ENCODE results near the gene FAM174A.

Gene FAM174A

DNA sequence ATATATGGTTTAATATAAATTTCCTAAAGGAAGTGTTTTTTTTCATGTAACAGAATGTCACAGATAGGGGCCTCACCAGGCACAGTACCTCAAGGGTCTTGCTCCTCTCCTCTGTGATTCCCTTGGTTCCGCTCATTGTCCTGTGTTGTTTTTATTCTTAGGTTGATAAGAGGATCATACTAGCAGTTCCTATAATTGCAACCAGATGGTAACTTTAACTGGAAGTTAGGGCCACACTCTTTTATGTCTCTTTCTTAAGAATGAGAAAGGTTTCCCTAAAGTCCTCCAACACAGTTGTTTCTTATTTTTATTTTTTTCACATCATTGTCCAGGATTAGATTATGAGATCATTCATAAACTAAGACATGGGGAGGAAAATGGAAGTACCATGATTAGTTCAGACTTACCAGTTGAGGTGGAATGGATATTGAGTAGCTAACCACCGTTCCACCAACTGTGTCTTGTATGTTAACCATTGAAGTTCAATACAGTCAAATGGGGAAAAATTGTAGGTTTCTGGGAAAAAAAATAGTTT lies 41.1 kb downstream of the FAM174A start:
- DNase-seq, result no peak

DNA sequence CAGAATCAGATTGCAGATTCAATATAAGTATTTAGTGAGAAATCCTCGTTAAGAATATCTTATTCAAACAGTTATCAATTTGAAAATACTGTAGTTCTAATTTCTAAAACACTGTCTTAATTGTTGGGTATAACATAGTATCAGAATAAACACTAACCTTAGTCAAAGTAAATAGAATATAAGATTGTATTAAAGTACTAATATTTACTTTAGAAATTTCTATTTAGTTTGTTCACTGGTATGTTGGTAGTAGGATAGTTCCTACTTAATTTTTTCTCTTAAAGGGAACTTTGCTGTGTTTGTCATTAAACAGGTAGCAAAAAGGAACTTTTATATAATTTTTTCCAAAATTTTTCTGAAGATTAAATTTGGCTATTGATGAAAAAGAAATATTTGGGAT lies 42.3 kb downstream of the FAM174A start:
- no peak for DNase-seq

DNA sequence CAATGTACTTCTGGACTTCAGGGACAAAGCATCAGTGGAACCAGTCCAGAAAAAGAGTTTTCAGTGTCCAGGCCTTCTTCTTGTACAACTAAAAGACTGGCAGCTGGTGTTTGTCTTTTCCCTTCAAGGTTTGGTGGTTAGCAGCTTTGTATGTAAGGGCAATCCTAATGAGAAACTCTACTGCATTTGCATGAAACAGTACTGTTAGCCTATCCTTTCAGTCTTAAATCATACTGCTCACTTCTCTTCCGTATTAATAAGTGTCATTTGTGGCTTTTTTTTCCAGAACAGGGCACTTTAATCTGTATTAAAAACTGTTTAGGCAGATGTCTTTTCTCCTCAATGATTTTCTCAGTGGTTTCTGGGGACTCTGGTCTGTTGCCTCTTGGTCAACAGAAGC lies 48.9 kb downstream of the FAM174A start:
- no peak for DNase-seq

DNA sequence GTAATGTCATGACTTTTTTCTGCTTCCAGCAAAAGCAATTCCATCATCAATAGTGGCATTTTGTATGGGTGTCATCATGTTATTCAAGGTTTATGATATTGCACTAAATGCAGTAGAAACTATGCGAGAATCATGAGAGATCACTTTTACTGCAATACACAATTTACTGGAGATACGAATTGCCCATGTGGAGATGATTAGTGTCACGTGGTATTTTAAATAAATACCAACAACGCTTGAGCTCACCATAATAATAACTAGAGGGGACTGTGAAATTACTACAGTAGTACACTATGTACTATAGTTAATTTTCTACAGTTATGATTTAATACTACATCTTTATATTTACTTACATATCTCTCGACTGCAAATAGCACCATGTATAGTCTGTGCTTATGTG lies 49.7 kb downstream of the FAM174A start:
- no peak for DNase-seq

DNA sequence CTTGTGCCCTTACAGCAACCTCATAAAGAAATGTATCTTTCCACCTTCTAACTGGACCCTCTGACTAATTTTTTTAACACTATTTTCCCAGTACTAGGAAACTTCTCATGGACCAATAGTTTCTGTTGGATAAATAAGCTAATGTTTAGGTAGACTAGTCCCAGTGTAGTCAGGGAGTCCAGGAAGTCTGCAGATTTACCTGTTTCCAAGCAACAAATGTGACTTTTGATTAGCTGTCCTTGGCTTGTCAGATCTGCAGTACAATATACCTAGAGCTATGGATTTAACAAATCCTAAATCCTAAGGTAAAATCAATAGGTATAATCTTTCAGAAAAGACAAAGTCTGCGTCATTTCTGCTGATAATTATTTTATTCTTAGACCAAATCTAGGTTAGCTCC lies 55.7 kb downstream of the FAM174A start:
- no peak for DNase-seq

DNA sequence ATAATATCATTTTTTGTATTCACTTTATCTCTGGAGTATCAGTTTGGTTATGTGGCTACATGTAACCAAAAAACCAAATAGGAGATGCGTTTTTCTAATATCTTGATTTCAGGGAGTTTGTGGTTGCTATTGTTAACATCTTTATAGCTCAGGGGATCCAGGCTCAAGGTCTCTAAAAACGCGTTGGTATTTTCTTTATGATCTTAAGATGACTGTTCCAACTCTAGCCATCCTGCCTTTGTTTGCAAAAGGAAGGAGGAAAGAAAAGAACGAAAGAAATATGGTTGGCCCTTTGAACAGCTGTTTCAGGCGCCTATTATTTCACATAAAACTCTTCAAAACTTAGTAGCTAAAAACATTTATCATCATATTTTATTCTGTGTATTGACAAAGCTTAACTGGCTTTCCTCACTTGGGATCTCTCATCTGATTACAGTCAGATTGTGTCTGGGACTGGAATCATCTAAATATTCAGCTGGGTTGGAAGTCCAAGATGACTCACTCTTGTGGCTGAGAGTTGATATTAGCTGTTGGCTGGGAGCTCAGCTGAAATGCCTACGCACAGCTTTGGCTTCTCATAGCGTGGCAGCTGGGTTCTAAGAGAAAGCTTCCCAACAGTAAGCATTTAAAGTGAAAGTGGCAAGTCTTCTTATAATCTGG lies 60.1 kb downstream of the FAM174A start:
- DNase-seq, result peak; percentile 94

DNA sequence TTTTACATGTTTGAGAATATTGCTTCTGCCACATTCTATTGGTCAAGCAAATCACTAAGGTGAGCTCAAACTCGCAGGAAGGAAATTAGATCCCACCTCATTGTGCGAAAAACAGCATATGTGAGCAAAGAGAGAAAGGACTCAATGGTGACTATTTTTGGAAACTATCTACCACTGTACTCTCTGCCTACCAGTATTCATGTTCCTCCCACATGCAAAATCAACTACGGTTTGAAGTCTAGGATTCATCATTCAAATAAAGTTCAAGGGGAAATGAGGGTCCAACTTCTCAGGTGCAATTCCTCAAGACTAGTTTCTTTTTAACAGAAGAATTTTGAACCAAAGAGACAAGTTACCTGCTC lies 60.6 kb downstream of the FAM174A start:
- DNase-seq, result no peak

DNA sequence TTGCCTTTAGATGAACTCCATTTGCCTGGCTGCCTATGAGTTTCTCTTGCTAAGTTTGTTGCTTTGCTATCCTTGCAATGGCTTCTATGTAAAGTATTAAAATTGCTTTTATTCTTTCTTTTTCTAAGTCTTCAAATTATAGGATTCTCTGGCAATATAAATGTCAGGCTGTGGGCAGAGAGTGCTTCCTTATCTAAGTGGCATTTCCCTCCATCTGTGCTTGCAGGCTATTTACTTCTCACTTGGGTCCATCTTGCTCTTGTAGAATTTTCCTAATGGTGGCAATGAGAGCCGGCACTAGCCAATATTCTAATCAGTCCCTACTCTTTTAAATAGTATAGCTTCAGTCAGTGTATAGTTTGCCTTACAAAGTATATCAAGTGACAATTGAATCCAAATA lies 63.3 kb downstream of the FAM174A start:
- no peak for DNase-seq

DNA sequence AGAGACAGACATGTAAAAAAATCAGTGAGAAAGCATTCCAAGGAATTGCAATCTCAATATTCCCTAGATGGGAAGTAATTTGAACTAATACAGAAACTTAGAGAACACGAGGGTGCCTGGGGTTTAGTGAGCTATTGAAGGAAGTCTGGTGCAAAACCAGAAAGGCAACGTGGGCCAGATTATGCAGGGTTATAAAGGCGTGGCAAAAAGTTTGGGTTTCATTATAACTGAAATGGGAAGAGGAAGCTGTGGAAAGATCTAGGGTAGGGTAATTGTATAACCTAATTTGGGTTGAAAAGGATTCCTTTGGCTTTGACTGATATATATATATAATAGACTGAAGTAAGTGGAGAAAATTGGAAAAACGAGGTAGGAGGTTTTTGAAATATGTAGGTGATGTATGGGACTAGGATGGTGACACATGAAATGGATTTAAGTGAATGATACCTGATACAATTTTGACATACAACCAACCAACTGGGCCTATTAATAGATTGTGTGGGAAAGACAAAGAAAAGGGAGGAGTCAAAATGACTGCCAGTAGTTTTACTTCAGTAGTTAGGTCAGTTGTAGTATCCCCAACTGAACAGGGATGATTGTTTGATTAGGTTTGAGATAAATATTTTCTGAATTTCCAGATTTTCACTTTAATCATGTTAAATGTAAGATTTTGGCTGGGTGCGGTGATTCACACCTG lies 65.3 kb downstream of the FAM174A start:
- DNase-seq, result no peak

DNA sequence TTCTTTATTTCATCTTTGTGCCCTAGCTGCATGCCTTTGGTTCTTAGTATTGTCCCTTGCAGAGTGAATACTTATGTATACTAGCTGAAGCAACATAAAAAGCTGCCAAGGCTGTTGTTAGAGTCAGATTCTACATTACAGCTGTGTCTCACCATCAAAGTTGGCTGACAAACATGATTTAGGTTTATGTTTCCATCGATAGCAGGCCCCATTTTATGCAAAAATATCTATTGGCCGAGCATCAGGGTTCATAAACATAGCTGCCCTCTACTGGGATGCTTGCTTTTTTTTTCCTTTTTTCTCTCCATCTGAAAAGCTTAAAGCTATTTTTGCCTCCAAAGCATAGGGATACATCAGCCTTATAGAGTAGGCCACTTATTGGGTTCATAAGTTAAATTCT lies 68.0 kb downstream of the FAM174A start:
- no peak for DNase-seq

DNA sequence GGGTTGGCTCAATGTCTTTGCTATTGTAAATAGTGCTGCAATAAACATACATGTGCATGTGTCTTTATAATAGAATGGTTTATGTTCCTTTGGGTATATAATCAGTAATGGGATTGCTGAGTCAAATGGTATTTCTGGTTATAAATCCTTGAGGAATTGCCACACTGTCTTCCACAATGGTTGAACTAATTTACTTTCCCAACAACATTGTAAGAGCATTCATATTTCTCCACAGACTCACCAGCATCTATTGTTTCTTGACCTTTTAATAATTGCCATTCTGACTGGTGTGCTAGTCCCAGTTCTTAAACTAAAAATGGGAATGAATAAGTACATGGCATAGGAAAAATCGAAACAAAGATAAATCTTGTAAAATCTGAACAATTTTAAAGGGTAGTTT lies 68.8 kb downstream of the FAM174A start:
- peak; percentile 48 for DNase-seq

DNA sequence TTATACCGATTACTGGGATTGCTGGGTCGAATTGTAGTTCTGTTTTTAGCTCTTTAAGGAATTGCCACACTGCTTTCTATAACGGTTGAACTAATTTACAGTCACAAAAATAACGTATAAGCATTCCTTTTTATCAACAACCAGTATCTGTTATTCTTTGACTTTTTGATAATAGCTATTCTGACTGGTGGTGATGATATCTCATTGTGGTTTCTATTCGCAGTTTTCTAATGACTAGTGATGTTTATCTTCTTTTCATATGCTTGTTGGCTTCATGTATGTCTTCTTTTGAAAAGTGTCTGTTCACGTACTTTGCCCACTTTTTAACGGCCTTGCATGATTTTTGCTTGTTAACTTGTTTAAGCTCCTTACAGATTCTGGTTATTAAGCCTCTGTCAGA lies 74.4 kb downstream of the FAM174A start:
- DNase-seq, result no peak

DNA sequence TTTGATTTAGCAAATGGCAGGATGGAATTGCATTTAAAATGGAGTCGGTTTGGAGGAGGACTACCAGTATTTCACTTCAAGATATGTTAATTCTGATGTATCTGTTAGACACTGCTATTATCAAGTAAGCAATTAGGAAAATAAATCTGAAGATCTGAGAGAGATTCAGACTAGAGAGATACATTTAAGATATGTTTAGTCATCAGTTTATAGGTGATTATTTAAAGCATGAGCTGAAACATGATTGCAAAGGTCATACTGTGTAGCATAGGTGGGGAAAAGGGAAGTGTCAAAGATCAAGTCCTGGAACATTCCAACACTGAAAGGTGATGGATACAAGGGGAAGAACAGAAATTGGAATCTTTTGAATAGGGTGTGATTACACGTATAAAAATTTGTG lies 79.1 kb downstream of the FAM174A start:
- no peak for DNase-seq

DNA sequence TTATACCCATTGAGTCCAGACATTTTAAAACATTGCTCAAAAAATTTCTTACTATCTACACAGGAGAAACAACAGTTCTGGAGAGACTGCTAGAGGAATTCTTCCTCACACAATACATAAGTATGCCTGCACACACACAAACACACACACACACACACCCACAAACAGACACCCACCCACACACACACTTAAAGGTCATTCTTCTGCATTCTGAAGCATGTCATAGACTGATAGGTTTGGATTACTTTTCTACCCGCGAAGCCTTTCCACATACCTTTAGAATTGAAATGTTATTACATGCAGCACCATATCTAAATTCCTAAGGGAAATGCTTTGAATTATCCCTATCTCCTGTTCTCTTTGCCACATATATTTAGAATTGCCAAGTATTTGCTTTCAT lies 80.2 kb downstream of the FAM174A start:
- DNase-seq, result peak; percentile 47

DNA sequence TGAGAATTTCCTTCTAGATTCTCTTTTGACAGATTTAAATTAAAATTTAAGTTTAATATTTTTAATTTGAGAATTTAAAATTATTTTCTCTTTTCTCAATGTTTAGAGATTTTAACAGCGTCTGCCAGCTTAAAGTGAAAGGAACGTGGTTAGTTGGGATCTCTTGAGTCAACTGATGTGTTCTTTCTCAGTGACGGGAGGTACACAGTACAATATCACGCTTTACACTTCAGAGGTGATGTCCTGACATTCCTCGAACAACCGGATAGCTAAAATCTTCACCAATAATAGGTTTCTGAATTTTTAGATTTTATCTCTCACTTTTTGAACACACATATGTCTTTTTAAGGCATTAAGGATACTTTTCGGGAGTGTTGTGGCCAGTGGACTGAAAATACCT lies 81.1 kb downstream of the FAM174A start:
- no peak for DNase-seq

DNA sequence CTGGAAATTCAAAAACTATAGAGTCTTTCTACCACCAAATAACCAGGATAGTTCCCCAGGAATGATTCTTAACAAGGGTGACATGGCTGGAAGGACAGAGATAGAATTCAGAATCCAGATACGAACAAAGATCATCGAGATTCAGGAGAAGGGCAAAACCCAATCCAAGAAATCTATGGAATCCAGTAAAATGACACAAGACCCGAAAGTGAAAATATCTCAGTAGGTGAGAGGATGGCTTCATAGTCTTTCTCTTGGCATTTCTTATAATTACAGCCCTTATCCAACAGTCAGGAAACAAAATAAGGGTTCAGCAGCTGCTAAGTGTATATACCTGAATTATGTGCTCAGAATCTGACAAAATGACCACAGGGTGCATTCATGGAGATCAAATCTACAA lies 81.8 kb downstream of the FAM174A start:
- no peak for DNase-seq

DNA sequence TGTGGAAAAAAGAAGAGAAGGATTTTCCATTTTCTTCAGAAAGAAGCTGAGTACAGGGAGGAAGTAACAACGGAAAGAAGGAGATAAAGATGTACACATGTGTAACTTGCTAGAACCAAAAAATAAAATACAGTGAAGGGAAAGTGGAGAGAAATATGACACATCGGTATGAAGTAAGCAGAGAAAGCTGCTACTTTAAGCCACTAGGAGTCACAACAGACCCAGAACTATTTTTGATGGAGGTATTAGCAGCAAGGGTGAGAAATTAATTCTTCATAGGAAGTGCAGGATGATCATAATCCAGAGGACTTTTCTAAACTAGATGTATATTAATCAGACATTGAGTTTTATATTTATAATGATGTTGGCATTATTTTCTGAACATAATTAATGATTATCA lies 88.5 kb downstream of the FAM174A start:
- DNase-seq, result peak; percentile 44

DNA sequence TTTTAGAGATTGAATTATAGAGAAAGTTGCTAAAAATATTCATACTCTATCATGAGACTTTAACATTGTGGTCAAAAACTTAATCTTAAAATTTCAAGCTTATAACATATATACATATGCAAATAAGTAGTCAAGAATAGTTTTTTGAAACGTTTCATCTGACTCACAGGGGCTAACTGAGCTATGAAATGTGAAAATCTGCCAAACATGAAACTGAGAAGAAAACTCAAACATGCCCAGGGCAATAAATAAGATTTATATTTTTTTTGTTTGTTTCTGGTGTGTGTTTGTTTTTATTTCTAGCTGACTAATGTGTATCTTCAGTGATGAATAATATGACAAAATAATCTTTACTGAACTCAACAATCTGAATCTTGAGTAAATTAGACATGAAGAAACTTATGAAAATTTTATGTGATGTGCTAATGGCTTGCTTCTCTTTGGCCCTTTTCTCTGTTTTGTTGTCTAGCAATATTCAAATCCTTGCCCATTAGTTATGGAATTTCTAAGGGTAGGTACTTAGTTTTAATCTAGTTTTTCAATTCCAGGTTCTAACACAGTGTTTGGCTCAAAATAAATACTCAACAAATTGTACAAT lies 99.9 kb downstream of the FAM174A start:
- DNase-seq, result peak; percentile 3

Measured in fibroblast of upper back skin (primary cell).